Measurements from ENCODE around the gene TUFT1. TPM values are rescaled to one million over a fixed set of nuclear protein-coding genes. Genes with fewer than 3 reads are reported as not detected.

Gene TUFT1
- total and polyA plus RNA-seq, 2 of the 13 experiments (the other 11 are each of a cell fraction or from before 2014, with no cell fraction given) = 6.4 to 7.3 TPM

GRCh38 chr1:151612501-151613281, 72.6 kb downstream of the TUFT1 start:
- Histone ChIP-seq H3K79me2 (ENCODE audit: insufficient read depth, low read length) (peaks cover 25% of the 10 kb centered on the region), H3K27ac (ENCODE audit: extremely low read length, insufficient read depth, low read length) (peak overlapping the region; percentile 74), H3K36me3 (replicated peaks in 1 of 2; ENCODE audit: control insufficient read depth in 1 of 2, insufficient read depth in 2 of 2, low read length in 2 of 2) (no peaks in the 10 kb centered on the region), H2AFZ (ENCODE audit: low read length) (no peak overlapping the region), H3K4me3 (replicated peaks in 1 of 3; ENCODE audit: insufficient read depth in 1 of 3, low read depth in 2 of 3, low read length in 3 of 3) (peak overlapping the region; percentile 86 to 99 (median 91)), H3K9me3 (ENCODE audit: low read length) (no peaks in the 10 kb centered on the region), H3K4me1 (ENCODE audit: insufficient read depth, low read length) (peaks cover 61% of the 10 kb centered on the region), H4K20me1 (ENCODE audit: insufficient read depth, low read length) (no peaks in the 10 kb centered on the region), H3K9ac (ENCODE audit: insufficient read depth, low read depth, low read length) (peak overlapping the region; percentile 82), H3K4me2 (ENCODE audit: low read depth, low read length) (peak overlapping the region; percentile 80), H3K27me3 (ENCODE audit: control insufficient read depth in 1 of 2, insufficient read depth in 2 of 2, low read length in 2 of 2) (no peaks in the 10 kb centered on the region)
- CTCF ChIA-PET (ENCODE audit: low intra/inter-chr PET ratio, low total read pairs) = no interaction called here
- ATAC-seq (peak; percentile 26), DNase-seq (ENCODE audit: low spot score) (no peak), FAIRE-seq (no peak)
- 12% methylated on average over 34 of the region's 44 CpGs for WGBS (ENCODE audit: low lambda C conversion rate)
- no TSS peak for BruUV-seq (replicated peaks)
- POLR2A ChIA-PET = interaction anchor here (0.8 to 2.2 kb wide), 7 partner anchors 8 to 219 kb away, joined by 3 to 16 read pairs (median 5); partner anchors contain the start of genes RORC and TUFT1
- intact Hi-C loops (cut with micrococcal nuclease; ENCODE audit: unreplicated experiment) (no loop called here), in situ Hi-C loops (cut with HindIII; ENCODE audit: extremely low pct_ligation_motif_present, low pct_unique_long_range_greater_than_20kb) (no loop called here)
- TF ChIP-seq ZNF138 (CRISPR knock-in tag; IDR thresholded peaks at IDR 0.05; ENCODE audit: low read depth) (0 out of 2 replicates have a peak, but pooled peaks have one; percentile 4), THYN1 (CRISPR knock-in tag; IDR thresholded peaks at IDR 0.05; ENCODE audit: borderline replicate concordance, low read depth) (no peak), ZIK1 (CRISPR knock-in tag; IDR thresholded peaks at IDR 0.05; ENCODE audit: borderline replicate concordance, low read depth) (no peak), EHMT2 (IDR thresholded peaks at IDR 0.05; ENCODE audit: borderline replicate concordance, low read depth, low read length) (no peak), TAF1 (CRISPR knock-in tag; IDR thresholded peaks at IDR 0.05) (0 out of 2 replicates have a peak, but pooled peaks have one; percentile 1), ZNF879 (CRISPR knock-in tag; IDR thresholded peaks at IDR 0.05) (0 out of 2 replicates have a peak, but pooled peaks have one; percentile 15), RNF219 (CRISPR knock-in tag; IDR thresholded peaks at IDR 0.05) (no peak), SRSF4 (IDR thresholded peaks at IDR 0.05; ENCODE audit: low read depth, low read length, poor library complexity, severe bottlenecking) (no peak), ZNF737 (CRISPR knock-in tag; IDR thresholded peaks at IDR 0.05; ENCODE audit: borderline replicate concordance) (no peak), ZNF609 (CRISPR knock-in tag; IDR thresholded peaks at IDR 0.05; ENCODE audit: borderline replicate concordance) (0 out of 2 replicates have a peak, but pooled peaks have one; percentile 8), ZNF414 (CRISPR knock-in tag; IDR thresholded peaks at IDR 0.05) (0 out of 2 replicates have a peak, but pooled peaks have one; percentile 61), ZBTB3 (CRISPR knock-in tag; IDR thresholded peaks at IDR 0.05; ENCODE audit: borderline replicate concordance, low read depth) (0 out of 2 replicates have a peak, but pooled peaks have one; percentile 16), TFAP4 (IDR thresholded peaks at IDR 0.05; ENCODE audit: borderline replicate concordance, low read depth) (peak; percentile 40; the same call in 1 of the 2 replicates)
